GM18526 (cell line): ENCODE data around the gene SP3.

ENCODE experiments used
- POLR2A ChIP-seq: IDR thresholded peaks from 3 replicates; pipeline ENCODE4 v1.6.1; 2011; ENCODE audit not compliant: insufficient read length; ENCODE audit errors: extremely low read depth

Gene SP3

GRCh38 chr2:173947131-173947530 lies 18.0 kb downstream of the SP3 start:
- no peak for TF ChIP-seq POLR2A

DNA sequence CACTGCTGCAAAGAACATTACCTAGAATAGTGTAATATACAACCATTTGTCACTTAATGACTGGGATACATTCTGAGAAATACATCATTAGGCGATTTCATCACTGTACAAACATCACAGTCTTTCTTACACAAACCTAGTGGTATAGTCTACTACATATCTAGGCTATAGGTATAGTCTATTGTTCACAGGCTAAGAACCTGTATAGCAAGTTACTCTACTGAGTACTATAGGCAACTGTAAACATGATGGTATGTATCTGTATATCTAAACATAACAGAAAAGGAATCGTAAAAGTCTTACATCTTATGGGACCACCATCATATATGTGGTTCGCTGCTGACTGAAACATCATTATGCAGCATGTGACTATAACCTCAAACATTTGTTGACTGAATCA lies 21.4 kb downstream of the SP3 start:
- TF ChIP-seq POLR2A: no peak

GRCh38 chr2:173942861-173943523 lies 22.2 kb downstream of the SP3 start:
- no peak for TF ChIP-seq POLR2A

DNA sequence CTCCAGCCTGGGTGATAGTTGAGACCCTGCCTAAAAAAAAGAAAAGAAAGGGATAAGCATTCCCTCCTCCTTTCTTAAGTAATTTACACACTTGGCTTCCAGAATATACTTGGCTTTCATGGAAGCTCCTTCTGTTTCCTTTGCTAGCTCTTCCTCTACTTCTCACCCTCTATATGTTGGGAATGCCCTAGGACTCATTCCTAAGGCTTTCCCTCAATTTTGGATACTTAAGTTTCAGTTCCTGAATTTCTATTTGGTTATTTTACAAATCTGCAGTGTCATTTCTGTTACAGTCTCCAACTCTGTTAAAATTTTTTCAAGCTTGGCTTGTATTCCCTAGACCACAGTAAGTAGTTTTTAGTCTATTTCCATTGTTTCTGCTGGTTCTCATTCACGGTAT lies 23.6 kb downstream of the SP3 start:
- no peak for TF ChIP-seq POLR2A

DNA sequence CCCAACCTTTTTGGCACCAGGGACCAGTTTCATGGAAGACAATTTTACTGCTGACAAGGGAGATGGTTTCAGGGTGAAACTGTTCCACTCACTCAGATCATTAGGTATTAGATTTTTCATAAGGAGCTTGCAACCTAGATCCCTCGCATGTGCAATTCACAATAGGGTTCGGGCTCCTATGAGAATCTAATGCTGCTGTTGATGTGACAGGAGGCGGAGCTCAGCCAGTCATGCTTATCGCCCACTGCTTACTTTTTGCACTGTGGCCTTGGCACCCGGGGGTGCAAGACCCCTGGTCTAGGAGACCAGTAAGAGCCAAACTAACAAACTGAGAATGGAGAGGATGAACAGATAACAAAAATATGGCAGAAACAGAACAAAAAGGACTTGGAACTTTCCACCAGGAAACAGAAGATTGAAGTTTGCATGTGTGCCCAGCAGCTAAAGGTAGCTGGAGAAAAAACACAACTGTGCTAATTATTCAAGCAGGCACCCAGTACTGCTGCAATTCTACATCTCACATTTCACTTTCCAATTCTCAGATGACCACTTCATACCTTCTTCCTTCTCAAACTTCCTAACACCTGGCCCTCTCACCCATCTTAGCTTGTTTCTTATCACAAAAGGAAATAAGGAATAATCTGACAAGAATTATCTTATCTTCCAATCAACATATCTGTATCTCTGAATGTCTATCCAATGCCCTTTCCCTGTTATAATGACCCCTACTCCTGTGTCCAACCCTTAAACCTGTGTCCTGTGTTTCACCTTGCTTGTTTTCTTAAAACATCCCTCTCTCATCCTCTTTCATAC lies 24.8 kb downstream of the SP3 start:
- no peak for TF ChIP-seq POLR2A

DNA sequence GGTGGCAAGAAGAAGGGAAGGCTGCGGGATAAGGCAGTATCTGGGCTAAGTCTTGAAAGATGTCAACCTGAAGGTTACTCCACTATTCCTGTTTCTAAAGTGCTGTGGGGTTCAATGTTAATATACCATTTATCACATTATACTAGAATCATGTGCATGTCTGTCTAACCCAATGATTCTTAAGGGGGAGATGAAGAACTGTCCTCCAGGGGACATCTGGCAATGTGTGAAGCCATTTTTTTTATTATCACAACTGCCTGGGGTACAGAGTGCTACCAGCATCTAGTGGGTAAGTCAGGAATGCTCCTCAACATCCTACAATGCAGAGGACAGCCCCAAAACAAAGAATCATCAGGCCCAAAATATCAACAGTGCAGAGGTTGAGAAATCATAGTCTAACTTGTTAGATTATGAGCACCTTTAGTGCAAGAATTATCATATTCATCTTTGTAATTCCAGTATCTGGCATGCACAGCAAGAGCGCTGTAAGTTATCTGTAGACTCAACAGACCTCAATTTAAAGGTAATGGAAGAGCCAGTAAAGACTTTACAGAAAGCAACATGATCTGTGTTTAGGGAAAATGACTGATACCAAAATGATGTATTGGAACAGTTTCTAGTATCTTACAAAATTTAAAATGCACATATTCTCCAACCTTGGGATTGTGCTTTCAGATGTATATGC lies 26.3 kb downstream of the SP3 start:
- TF ChIP-seq POLR2A: no peak

DNA sequence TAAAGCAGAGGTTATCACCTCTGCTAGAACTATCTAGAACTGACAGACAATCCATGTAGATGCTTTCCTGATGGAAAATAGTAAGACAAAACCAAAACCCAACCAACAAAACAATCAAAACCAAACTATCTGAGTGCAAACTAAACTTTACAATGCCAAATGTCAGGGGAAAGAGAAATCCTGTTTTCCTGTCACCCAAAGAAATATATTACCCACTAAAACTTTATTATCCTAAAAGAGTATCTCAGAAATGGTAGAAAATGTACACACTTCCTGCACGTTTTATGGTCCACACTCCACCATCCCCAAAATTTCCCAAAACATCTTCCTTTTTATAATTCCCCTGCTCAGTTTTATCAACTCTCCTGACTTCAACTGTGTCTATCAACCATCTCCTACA lies 29.9 kb downstream of the SP3 start:
- TF ChIP-seq POLR2A: no peak

- TF ChIP-seq POLR2A: no peak
These were observed 30.3 kb downstream of the SP3 start for GRCh38 chr2:173934895-173935294.

DNA sequence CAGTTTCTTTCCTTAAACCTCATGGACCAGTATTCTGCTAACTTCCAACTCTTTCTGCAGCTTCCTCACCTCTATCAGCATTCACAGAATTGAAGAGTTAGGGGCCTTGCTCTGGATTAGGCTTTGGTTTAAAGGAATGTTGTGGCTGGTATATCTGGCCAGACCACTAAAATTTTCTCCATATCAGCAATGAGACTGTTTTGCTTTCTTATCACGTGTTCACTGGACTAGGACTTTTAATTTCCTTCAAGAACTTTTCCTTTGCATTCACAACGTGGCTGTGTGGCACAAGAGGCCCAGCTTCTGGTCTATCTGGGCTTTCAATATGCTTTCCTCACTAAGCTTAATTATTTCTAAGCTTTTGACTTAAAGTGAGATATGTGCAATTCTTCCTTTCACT lies 33.4 kb downstream of the SP3 start:
- TF ChIP-seq POLR2A: no peak

DNA sequence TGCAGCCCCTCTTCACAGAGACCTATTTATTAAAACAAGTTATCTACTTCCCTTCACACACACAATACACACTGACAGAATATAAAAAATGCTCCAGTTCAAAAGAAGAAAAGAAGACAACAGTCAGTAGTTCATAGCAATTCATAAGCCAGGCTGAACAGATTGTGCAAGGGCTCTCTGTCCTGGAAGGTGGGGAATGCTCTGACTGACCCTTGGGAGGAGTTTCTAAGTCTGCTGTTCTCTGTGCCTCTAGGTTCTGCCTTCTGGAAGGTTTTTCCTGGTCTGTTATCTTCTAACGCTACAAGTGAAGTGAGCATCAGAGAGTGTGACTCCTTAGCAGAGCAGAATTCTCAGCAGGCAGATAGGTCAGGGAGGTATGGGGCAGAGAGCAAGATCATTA lies 35.7 kb downstream of the SP3 start:
- TF ChIP-seq POLR2A: no peak

GRCh38 chr2:173926875-173927274 lies 38.3 kb downstream of the SP3 start:
- no peak for TF ChIP-seq POLR2A

DNA sequence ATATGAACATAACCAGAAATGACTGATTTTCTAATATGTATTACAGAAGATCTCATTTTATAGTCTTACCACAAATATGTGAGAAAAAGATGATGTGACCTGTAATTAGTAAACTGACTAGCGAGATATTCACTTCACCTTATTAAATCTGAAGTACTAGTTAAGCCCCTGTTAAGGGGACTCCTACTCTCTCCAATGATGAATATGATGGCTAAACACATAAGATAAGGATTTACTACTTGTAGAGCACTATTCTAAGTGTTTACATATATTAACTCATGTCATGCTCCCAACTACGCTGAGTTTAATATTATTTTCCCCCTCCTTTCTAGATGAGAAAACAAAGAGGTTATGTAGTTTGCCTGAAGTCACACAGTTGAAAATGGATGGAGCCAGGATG lies 40.9 kb downstream of the SP3 start:
- no peak for TF ChIP-seq POLR2A

DNA sequence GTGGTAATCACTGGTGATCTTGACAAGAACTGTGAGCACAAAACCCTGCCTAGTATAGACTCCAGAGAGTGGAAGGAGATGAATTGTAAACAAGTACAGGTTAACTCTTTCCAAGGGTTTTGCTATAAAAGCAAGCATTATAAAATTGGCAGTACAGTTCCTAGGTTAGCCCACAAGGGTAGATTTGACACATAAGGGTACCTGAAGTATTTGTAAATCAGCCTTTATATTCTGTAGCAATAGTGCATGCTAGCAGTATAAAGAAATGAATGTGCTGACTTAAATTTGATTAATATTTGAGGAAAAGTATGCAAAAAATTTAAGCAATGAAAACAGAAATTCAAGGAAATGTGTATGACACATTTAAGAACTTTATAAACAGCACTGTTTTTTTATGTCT lies 42.4 kb downstream of the SP3 start:
- TF ChIP-seq POLR2A: no peak

GRCh38 chr2:173922068-173922467 lies 43.1 kb downstream of the SP3 start:
- no peak for TF ChIP-seq POLR2A

- no peak for TF ChIP-seq POLR2A
These were observed 50.9 kb downstream of the SP3 start for GRCh38 chr2:173914055-173914927.
